NCI-H2196 treated with DMSO at 0.1 percent for 48 hours (cell line): ENCODE results near the gene MEDAG.

Experiments
- DNase-seq: peaks from one replicate; lab custom pipeline; 2025; ENCODE audit not compliant: unreplicated experiment; lab: John Stamatoyannopoulos, UW

Gene MEDAG

GRCh38 chr13:30872685-30873461, 33.2 kb upstream of the MEDAG start:
- DNase-seq, result no peak

- DNase-seq, result no peak
Observed at GRCh38 chr13:30873499-30873898, 32.6 kb upstream of the MEDAG start.

GRCh38 chr13:30874111-30874510, 32.0 kb upstream of the MEDAG start:
- DNase-seq, result no peak

- no peak for DNase-seq
Observed at GRCh38 chr13:30874561-30874960, 31.5 kb upstream of the MEDAG start.

GRCh38 chr13:30877335-30877734, 28.7 kb upstream of the MEDAG start:
- no peak for DNase-seq

- no peak for DNase-seq
Observed at GRCh38 chr13:30880151-30880855, 25.8 kb upstream of the MEDAG start.

- DNase-seq, result no peak
Observed at GRCh38 chr13:30880856-30881155, 25.3 kb upstream of the MEDAG start.

- no peak for DNase-seq
Observed at GRCh38 chr13:30881191-30881651, 24.9 kb upstream of the MEDAG start.

GRCh38 chr13:30882026-30882850, 23.8 kb upstream of the MEDAG start:
- DNase-seq, result no peak

GRCh38 chr13:30882996-30883766, 22.9 kb upstream of the MEDAG start:
- no peak for DNase-seq

GRCh38 chr13:30884543-30884942, 21.5 kb upstream of the MEDAG start:
- no peak for DNase-seq

GRCh38 chr13:30889196-30889690, 16.8 kb upstream of the MEDAG start:
- DNase-seq, result no peak

GRCh38 chr13:30892966-30893365, 13.1 kb upstream of the MEDAG start:
- DNase-seq, result no peak

- DNase-seq, result no peak
Observed at GRCh38 chr13:30895773-30896172, 10.3 kb upstream of the MEDAG start.

- no peak for DNase-seq
Observed at GRCh38 chr13:30898070-30898469, 8.0 kb upstream of the MEDAG start.

GRCh38 chr13:30898678-30899241, 7.3 kb upstream of the MEDAG start:
- DNase-seq, result no peak

GRCh38 chr13:30900436-30900835, 5.6 kb upstream of the MEDAG start:
- DNase-seq, result no peak

- no peak for DNase-seq
Observed at GRCh38 chr13:30900952-30901749, 4.9 kb upstream of the MEDAG start.

GRCh38 chr13:30904043-30904442, 2.0 kb upstream of the MEDAG start:
- no peak for DNase-seq
